ENCODE data around the gene NOS1AP.
"Not testable (repeated sequence)": the region's sequence is repeated elsewhere in the genome, so short reads cannot be mapped to it uniquely, and the experiment has no call there.

The NOS1AP gene

GRCh38 chr1:162060314-162060713, 9.2 kb upstream of the NOS1AP start:
- no peak for DNase-seq

GRCh38 chr1:162062542-162063015, 6.9 kb upstream of the NOS1AP start:
- no peak for DNase-seq

DNA sequence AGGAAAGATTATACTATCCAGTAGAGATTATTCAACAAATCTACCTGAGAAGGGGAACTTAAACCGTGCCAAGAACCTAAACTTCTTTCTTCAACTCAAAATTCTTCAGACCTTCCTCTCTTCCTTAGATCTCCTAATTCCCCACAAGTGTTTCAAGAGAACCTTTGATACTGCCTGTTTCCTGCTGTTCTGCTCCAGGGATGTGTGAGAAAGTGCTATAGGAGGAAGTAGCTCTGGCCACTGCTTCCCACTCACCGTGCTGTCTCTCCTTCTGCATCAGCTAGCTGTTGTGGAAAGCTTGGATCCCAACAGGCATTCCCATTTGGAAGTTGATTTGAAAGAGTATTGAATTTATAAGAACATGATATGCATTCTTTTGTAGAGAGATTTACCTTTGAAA, 4.5 kb upstream of the NOS1AP start:
- no peak for DNase-seq

- not testable (repeated sequence) for DNase-seq
These were observed 2.7 kb upstream of the NOS1AP start for GRCh38 chr1:162066836-162067235.

- DNase-seq, result no peak
These were observed 2.0 kb upstream of the NOS1AP start for GRCh38 chr1:162067466-162067865.

DNA sequence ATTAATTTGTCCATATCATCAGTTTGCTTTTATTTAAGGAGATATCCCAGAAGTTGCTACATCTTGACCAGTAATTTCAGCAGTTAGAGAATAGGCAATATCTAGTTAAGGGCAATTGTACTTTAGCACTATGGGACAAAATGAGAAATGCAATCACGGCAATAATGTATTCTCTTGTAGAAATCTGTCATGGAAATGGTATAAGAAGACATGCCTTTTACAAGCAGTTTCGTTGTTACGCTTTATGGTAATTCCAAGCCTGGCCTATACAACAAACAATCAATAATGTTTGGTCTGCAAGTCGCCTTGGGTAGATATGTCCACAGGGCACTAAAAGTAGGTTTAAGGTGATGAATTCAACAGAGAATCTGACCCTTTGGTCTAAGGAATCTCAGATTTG, 1.2 kb upstream of the NOS1AP start:
- DNase-seq, result no peak

DNA sequence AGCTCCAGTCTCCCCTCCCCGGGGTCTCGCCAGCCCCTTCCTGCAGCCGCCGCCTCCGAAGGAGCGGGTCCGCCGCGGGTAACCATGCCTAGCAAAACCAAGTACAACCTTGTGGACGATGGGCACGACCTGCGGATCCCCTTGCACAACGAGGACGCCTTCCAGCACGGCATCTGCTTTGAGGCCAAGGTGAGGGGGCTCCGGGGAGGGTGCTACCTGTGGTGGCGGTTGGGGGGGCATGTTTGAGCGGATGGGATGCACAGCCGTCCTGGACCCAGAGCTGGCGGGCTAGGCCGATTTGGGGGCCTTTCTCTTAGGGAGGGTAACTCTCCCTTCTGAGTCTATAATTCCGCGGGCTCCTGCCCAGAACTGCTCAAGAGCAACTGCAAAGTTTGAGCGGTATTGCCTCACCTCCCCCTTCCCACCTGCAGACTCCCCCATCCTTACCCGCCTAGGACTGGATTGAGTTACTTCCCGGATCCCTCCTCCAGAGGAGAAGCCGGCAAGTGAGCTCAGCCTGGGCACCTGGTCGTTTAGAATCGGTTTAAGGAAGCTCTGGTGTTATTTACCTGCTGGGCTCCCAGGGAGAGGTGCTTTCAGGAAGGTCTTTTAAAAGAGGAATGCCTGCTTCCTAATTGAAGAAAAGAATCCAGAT, 730 bp downstream of the NOS1AP start:
- DNase-seq, result peak; percentile 7

DNA sequence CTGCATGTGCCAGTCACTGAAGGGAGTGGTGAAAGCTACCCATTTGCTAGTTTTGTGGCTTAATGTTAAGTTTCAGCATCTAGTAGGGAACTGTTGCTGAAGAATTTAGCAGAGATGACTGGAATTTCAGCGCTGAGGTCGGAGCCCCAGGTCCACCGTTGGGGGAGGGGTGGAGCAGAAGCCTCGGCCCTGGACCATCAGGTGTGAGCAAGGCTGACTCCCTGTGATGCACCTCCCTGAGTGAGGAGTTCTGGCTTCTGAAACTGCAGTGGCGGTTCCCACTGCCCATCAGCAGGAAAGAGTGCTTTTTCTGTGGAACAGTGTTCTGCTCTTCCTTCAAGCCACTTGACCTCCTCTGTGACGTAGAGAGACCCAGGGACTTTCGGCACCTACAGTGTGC, 1.3 kb downstream of the NOS1AP start:
- DNase-seq, result no peak

- DNase-seq, result no peak
These were observed 3.2 kb downstream of the NOS1AP start for GRCh38 chr1:162072740-162073139.

DNA sequence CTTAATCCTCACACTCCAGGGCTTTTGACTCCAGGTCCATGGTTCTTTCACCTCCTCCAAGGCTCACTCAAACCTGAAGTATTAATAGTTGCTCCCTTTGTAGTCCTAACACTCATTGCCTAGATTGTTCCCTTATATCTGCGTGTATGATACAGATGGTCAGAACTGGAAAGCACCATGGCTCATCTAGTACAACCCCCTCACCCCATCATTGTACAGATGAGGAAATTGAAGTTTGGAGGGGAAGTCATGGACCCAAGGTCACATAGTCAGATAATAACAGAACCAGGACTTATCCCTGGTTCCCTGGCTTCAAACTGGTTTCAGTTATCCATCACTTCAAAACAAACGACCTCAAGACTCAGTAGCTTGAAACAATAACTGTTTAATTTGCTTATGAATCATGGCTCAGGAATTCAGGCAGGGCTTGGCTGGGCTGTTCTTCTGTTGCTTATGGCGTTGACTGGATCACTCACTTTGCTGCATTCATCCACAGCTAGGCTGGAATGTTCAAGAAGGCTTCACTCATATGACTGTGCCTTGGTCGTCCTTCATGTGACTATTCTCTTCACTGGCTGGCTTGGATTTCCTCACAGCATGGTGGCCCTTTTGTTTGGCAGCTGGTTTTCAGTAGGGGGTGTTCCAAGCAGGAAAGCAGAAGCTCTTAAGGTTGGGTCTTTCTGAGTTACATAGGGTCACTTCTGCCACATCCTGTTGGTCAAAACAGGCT, 5.0 kb downstream of the NOS1AP start:
- no peak for DNase-seq

- no peak for DNase-seq
These were observed 6.4 kb downstream of the NOS1AP start for GRCh38 chr1:162075862-162076261.

- no peak for DNase-seq
These were observed 8.3 kb downstream of the NOS1AP start for GRCh38 chr1:162077648-162078299.

DNA sequence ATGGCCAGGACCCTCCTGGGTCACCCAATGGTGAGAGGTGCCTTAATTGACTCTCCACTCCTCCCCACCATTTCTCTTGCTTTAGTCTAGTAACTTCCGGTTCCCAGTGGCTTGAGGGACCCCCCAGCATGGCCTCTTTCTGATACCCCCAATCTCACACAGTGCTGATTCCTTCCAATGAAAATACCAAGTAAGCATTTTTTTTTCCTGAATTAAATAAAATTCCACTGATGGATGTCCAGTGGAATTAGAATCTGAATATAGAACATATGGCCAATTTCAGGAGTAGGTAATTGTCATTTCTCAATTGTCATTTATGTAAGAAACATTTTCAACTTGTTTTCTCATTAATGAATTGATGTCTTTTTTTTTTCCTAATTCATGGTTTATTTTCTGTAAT, 9.5 kb downstream of the NOS1AP start:
- no peak for DNase-seq

GRCh38 chr1:162080472-162081015, 11.1 kb downstream of the NOS1AP start:
- DNase-seq, result no peak

GRCh38 chr1:162081316-162081715, 11.8 kb downstream of the NOS1AP start:
- DNase-seq, result no peak

GRCh38 chr1:162082080-162082479, 12.6 kb downstream of the NOS1AP start:
- not testable (repeated sequence) for DNase-seq

GRCh38 chr1:162083273-162083672, 13.8 kb downstream of the NOS1AP start:
- DNase-seq, result no peak

DNA sequence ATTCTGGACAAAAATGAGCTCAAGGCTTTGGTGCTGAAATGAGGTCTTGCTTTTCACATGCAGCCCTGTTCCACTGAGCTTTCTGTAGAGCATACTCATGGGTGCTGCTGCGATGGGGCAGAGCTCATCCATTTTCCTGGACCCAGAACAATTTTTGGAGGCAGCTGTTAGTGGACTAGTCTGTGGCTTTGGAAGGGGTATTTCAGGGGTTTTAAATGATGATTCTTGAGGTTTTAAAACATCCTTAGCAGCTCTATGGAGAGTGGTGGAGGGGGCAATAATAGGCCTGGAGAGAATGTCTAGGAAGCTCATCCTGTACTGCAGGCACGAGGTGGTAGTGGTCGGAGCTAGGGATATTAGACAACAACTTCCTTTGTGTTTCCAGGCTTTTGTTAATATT, 16.5 kb downstream of the NOS1AP start:
- DNase-seq, result no peak

DNA sequence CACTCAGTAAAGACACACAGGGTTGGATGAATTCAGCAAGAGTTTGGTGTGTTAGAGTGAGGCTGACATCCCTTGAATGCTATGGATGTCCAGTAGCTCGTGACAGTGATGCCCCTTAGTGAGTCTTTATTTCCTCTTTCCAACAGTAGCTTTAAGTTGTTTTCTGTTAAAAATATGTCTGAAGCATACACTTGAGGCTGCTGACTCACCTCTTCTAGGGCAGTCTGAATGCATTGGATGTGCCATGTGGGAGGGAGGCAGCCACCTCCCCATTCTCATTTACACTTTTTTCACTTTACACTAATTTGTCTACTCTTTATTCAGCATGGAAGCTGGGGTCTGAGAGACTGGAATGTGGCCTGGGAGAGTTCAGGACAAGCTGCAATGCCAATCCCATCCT, 17.6 kb downstream of the NOS1AP start:
- no peak for DNase-seq

GRCh38 chr1:162087574-162087973, 18.1 kb downstream of the NOS1AP start:
- DNase-seq, result no peak

- no peak for DNase-seq
These were observed 18.9 kb downstream of the NOS1AP start for GRCh38 chr1:162088281-162088969.

- DNase-seq, result no peak
These were observed 20.3 kb downstream of the NOS1AP start for GRCh38 chr1:162089748-162090147.

DNA sequence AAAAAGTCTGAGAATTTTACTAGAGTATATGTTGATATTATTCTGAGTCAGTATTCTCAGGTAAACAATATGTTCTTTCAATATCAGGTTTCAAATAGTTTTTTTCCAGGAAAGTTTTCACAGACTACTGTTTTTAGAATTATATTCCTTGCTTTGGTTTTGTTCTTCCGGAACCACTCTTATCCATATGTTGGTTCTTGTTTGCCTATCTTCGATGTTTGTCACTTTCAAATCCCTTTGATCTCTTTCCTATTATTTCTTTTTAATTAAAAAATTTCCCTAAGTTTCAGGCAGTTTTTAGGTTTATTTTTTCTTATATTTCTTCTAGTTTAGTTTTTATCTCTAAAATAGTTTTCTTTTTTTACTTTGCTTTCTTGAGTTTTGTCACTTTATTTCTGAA, 20.9 kb downstream of the NOS1AP start:
- DNase-seq, result no peak
